Breast epithelium (tissue), 3 donors: Measurements from ENCODE around the gene TBCK.

ENCODE experiments used
- CTCF ChIP-seq, 3 donors: fragments of 450-650 bp; IDR thresholded peaks; one replicate each; pipeline ENCODE4 v1.5.1; 2016 to 2017; ENCODE audit warnings: antibody characterized with exemption in 3 of 3, mild to moderate bottlenecking in 3 of 3, moderate library complexity in 3 of 3
- POLR2A ChIP-seq: fragments of 450-650 bp; IDR thresholded peaks from one replicate; pipeline ENCODE4 v1.6.1; 2016; ENCODE audit warnings: antibody characterized with exemption, mild to moderate bottlenecking, moderate library complexity

- TF ChIP-seq POLR2A (no peak), CTCF (IDR thresholded peaks at IDR 0.05) (no peak)
These were observed 296.2 kb downstream of the TBCK start for GRCh38 chr4:106019771-106020170.
